GM19372 (cell line): Measurements from ENCODE around the gene GYG2.
"Not testable (repeated sequence)": the region's sequence is repeated elsewhere in the genome, so short reads cannot be mapped to it uniquely, and the experiment has no call there.

Experiments used
- ATAC-seq: cut with Tn5 transposase; IDR thresholded peaks from one replicate; pipeline ENCODE4 v1.9.1; 2021; ENCODE audit warnings: mild to moderate bottlenecking, low read depth, moderate library complexity; ENCODE audit not compliant: unreplicated experiment

The GYG2 gene

DNA sequence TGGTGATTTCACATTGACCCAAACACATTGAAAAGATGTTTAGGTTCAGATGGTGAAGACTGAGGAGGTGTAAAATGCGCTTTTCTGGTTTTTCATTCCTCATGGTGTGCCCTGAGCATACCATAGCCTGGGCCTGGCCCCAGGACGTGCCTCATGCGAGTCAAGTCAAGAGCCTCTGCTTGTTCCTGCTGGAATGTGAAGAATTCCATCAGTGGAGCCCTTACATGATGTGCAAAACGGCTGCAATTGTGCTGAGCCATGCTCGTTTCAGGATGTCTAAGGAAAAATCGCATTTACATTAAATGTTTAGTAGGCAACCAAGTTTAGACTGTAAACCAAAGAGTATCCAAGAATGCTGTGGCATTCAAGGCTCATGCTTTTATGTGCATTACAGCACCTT is 34.9 kb downstream of the GYG2 start:
- ATAC-seq: no peak

DNA sequence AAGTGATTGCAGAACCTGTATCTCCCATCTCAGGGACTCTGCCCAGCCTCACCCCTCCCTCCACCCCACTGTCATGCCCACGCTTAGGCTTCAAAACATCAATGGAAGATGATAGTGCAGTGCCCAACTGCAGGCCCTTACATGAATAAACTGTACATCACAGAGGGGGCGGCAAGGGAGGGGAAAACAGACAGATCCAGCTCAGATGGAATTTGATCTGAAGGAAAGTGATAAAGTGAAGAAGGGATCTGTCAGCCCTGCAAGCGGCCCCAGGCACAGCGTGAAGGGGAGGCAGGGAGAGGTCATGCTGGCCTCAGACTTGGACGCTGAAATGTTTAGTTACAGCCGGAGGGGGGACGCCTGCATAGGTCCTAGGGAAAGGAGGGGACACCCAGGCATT is 38.5 kb downstream of the GYG2 start:
- ATAC-seq: no peak

DNA sequence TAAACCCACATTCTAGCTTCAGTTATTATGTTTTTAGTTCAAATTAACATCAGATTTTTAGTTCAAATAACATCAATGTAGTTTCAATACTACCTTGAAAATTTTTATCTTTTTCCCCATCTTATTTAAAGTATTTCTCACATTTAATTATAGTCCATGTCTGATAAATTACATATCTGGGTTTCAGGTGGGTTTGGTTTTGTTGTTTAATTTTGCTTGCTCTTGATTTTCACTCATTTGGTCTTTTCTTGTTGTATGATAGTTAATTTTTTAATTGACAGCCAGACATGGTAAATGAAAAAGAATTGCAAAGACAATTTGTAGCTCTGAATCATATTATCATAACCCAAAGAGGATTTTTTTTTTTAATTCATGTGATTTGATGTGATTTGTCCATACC is 41.9 kb downstream of the GYG2 start:
- no peak for ATAC-seq

DNA sequence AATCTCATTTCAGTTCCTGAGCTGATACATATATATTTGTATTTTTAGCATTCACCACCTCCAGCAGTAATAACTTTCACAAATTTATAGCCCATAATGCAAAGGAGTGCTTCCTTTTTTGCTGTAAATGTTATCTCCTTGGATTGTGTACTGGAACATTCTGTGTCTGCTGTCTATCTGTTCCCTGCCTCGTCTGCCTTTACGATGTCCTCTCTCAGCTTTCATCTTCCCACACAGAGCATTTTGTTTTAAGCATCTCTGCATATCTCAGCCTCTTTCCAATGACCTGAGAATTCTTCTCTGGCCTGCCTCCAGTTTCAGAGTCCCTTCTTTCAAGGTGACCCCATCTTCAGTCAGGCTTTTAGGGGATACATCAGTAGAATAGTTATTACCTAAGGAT is 43.1 kb downstream of the GYG2 start:
- no peak for ATAC-seq

DNA sequence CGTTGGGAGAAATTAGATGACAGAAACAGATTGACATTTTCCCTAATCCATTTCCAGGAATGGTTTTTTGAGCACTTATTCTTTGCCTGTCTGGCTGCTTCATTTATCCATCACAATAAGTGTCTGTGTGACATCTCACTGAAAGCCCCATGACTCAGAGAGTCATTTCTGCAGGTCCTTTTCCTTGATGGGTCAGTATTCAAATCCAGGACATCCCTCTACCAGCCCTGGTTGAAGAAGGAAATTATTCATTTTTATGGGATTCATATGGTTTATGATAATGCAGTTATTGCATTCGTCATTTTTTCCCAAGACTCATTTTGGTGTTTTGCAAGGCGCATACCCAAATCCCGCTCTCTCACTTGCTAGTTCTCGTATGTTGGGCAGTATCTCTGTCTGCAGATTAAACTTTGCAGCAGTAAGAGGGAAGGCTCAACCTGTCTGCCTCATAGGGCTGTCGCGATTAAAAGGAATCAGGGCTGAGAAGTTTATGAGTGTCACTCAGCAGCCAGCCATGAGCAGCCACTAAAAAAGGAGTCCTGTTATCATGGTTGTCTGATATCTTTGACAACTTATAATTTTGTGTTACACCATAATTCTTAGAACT is 44.0 kb downstream of the GYG2 start:
- no peak for ATAC-seq

DNA sequence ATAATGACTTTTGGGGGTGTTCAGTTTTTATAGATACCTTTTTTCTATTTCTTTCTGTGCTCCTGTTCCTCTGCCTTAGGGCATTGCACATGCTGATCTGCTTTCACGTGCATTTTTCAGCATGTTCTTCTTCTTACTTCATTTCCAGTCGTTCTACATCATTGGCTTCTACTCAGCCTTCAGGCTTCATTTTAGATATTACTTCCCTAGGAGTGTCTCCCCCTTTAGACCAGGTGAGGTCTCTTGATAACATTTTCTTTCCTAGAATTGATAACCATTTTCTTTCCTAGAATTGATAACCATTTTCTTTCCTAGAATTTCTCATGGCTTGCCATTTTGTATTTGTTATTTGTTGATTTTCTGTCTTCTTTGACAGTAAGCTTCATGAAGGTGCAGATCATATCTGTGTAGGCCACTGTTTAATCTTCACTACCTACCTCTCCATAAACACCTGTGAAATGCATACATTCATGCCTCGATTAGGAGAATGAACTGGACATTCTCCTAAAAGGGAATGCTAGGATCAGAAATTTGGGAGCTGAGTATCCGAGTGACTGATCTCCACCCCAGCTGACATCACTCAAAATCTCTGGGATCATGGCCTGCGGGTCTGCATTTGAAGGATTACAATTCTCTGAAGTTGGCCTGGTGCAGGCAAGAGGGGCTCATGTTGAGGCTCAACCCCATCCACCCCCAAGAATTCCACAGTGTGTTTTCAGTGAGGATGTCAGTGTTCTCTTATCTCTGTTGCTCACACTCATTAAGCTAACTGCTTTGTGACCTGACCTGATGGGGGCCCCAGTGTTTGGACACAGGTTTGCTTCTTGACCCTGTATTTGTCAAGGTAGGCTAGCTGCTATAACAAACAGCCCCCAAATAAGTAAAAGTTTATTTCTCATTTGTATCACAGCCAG is 45.7 kb downstream of the GYG2 start:
- ATAC-seq: no peak

DNA sequence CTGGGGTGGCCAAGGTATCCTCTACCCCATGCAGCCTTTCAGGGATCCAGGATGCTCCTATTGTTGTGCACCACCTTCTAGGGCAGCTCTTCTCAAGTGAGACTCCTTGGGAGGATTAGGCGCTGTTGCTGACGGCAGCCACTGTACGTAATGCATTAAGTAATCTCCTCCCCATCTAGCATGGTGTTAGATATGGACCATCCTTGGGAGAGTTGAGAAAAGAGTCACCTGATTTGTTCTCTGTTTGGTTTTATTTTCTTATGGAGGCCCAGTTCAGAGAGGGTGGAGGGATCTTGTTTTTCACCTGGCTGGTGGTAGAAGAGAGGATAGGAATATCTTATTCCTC is 46.4 kb downstream of the GYG2 start:
- no peak for ATAC-seq

DNA sequence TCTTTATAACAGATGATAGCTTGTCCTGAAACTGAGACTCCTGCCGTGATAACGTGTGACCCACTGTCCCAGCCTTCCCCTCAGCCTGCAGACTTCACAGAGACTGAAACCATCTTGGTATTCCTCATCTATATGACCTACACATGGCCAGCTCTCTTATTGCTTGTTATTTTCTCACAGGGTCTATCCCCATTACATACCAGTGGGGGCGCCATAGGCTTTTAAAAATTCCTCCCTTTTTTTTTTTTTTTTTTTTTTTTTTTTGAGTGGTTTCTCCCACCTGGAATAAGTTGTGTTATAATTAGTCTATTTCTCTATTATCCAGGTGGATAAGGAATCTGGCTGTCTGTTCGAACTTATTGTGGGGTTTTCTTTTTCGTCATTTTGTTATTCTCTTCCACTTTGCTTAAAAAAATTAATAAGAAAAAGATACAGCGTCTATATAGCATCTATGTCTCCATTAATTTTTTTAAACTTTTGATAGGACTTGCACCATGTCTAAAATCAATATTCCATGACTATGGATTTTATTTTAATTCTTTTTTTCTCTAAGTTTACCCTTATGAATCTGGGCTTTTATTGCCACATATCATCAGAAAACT is 47.2 kb downstream of the GYG2 start:
- no peak for ATAC-seq

DNA sequence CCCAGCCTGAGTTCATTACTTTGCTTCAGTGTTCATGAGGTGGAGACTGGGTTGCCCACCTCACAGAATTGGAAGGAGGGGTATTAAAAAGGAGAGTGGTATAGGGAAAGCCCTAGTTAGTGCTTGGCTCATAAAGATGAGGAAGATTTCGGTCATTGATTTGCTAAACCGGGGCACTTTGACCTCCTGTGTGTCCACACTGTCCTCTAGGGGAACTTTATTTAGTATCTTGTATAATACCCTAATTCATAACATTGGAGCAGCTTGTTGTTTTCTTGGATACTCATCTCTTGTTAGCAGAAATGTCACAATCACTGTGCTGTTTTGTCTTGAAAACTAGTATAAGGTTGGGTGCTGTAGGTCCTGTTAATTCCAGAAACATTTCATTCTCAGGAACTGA is 49.8 kb downstream of the GYG2 start:
- ATAC-seq: no peak

DNA sequence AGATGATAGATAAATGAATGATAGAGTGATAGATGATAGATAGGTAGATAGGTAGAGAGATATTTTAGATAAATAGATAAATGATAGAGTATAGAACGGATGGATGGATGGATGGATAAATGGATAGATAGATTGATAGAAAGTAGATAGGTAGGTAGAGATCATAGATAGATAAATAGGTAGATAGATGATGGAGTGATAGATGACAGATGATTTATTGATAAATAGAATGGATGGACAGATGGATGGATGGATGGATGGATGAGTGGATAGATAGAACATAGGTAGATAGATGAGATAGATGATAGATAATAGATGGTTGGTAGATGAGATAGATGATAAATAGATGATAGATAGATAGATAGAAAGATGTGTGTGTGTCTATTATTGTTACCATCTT is 50.9 kb downstream of the GYG2 start:
- no peak for ATAC-seq

DNA sequence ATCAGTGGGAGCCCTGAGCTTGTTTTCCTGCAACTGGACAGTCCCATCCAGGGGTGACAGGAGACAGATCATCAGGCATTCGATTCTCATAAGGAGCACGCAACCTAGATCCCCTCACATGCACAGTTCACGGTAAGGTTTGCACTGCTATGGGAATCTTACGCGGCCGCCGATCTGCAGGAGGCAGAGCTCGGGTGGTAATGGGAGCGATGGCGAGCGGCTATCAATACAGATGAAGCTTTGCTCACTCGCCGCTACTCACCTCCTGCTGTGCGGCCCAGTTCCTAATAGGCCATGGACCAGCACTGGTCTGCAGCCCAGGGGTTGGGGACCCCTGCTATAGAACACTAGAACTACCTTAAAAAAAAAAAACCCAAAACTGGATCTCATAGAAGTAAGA is 55.0 kb downstream of the GYG2 start:
- no peak for ATAC-seq

DNA sequence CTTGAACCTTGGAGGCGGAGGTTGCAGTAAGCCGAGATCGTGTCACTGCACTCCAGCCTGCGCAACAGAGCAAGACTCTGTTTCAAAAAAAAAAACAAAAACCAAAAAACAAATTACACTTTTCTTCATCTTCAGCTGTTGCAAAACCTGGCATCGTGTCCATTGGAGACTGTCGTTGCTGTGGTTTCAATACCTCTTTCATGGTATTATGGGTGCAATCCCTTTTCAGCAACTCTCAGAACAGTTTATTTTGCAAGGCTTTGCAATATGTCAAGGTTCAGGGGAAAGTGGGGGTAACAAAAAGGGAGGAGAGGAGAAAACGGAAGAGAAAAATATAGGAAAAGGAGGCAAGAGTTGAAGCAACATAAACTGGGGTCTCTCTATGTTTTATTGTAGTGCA is 59.6 kb downstream of the GYG2 start:
- no peak for ATAC-seq

DNA sequence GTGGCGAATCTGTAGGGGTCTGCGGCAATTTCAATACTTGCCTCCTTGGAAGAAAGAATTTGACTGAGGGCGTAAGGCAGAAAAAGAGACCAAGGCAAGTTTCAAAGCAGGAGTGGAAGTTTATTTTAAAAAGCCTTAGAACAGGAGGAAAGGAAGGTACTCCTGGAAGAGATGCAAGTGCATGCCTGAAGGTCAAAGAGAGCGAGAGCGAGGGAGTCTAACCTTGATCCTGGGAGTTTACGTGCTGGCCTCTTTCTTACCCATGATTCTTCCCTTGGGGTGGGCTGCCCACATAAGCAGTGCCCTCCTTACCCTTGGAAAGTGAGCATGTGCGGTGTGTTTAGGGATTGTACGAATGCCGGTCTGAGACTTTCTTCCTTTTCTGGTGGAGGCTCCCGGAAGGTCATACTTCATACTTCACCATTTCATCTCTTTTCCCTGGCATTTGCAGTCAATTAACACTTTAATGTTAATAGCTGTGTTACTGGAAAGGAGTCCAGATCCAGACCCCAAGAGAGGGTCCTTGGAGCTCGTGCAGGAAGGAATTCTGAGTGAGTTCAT is 60.4 kb downstream of the GYG2 start:
- ATAC-seq: no peak

DNA sequence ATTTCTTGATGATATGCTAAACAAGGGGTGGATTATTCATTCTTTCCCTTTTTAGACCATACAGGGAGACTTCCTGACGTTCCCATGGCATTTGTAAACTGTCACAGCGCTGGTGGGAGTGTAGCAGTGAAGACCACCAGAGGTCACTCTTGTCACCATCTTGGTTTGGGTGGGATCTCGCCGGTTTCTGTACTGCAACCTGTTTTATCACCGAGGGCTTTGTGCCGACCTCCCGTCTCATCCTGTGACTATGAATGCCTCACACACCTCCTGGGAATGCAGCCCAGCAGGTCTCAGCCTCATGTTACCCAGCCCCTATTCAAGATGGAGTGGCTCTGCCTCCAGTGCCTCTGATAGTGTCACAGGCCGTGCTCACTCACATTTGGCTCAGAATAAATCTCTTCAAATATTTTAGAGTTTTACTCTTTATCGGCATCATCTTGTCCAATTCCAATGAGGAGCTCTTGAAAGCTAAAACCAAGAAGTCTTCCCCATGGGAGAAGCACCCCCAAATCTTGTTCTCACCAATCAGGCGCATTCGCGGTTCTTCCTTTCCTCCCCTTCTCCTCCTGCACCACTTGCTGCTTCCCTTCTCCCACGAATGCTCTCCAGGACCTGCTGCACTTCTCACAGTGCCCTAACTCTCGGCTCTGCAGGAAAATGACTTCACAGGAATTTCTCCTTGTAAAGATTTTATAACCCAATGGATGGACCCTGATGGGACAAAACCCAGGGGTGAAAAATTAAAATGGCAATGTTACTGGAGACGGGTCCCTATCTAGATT is 61.2 kb downstream of the GYG2 start:
- ATAC-seq: not testable (repeated sequence)

DNA sequence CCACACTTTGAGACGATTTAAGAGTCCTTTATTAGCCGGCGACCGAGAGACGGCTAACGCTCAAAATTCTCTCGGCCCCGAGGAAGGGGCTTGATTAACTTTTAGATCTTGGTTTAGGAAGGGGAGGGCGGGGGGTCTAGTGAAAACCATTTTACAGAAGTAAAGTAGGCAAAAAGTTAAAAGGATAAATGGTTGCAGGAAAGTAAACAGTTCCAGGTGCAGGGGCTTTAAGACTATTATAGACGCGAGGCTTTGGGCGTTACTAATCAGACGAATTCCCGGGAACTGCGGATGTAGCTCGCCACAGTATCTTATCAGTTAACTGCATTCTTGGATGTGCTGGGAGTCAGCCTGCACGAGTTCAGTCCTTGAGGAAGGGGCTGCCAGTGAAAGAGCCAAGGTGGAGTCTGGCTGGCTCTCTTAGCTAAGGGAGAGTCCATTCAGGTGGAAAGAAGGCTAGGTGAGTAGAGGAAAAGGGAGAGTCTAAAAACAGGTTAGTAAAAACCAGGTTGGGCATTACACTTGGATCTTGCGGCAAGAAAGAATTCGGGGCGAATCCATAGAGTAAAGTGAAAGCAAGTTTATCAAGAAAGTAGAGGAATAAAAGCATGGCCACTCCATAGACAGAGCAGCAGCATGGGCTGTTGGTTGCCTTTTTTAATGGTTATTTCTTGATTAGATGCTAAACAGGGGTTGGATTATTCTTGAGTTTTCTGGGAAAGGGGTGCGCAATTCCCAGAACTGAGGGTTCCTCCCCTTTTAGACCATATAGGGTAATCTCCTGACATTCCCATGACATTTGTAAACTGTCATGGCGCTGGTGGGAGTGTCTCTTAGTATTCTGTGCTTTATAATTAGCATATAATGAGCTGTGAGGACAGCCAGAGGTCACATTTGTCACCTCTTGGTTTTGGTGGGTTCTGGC is 62.1 kb downstream of the GYG2 start:
- ATAC-seq: not testable (repeated sequence)

DNA sequence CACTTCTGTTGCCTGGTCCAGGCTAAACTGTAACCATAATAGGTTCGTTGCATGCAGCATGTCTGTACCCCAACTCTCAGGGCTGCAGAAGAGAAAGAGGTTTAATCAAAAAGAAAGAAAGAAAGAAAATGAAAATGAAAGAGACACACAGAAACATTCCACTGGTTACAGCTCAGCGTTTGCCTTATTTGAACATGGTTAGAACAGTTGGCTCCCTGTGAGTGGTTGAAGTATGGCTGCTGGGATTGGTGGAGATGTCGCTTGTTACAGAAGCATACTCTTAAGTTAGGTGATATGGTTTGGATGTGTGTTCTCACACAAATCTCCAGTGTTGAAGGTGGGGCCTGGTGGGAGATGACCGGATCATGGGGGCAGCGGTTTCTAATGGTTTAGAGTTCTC is 64.1 kb downstream of the GYG2 start:
- no peak for ATAC-seq

DNA sequence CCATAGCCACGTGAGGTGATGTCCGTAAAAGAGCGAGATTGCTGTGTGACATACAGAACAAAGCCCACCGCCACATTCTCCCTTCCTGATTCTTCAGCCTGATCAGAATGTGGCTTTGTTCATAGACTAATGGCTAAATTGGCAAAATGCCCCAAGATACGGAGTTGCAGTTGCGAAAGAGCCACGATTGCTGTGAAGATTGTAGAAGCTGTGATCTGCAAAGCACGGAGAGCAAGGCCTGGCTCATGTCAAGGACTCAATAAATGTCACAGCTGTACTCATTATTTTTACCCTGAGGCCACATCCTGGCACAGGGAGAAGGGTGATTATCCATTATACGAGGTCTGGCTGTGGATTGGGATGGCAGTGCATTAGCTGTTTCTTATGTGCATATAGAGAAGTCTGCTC is 66.2 kb downstream of the GYG2 start:
- ATAC-seq: no peak

DNA sequence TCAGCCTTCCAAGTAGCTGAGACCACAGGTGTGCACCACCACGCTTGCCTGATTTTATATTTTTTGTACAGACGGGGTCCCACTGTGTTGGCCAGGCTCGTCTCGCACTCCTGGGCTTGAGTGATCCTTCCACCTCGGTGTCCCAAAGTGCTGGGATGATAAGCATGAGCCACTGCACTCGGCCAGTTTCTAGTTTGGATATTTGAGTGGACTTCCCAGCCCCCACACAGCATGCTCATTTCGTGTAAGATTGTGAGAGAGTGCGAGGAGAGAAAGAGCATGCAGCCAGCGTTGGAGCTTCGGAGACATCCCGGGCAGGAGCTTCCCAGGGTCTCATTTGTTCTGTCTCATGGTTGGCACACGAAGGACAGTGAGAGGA is 68.6 kb downstream of the GYG2 start:
- no peak for ATAC-seq

DNA sequence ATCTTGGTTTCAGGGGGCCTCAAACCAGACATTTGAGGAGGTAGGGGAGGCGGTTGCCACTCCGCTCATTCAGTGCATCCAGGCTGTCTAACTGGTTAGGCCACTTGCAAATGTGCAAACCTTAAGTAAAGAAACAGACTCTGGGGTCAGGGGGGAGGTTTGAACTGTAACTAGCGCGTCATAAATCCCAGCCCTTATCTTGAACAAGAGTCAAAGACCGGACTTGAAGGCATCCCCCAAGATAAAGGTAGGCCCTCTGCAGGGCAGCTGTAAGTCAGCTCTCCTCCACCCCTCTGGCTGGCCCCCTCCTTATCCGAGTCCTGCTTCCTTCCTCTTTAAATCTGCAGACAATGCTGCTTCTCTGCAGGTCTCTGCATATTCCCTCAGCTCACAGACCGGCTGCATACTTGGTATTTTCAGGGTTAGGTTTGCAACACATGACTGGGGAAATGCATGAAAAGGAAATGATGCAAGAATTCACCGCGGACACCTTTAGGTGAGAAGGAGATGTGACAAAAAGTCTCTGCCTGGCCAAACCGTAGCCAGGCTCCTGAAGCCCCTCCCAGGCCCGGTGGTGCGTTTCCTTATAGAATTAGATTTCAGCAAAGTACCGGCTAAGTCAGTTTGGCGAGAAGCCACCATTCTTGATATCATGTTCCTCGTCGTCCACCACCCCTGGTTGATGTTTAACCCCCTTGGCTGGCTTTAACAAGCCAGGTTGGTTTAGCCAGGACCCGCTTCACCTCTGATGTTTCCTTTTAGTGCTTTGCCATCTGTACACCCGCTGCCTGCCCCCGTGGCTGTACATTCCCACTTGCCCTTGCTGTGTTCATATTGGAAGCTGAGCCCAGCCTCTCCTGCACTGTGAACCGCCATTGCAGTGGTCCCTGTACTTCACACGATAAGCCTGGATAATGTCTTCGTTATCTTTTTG is 69.2 kb downstream of the GYG2 start:
- not testable (repeated sequence) for ATAC-seq
